Hepatocyte (in vitro differentiated cells): ENCODE measurements around the gene PDE4B. TPM values are rescaled to one million over a fixed set of nuclear protein-coding genes. Genes with fewer than 3 reads are reported as not detected.
"Not testable (repeated sequence)": the region's sequence is repeated elsewhere in the genome, so short reads cannot be mapped to it uniquely, and the experiment has no call there.

Experiments used
- DNase-seq: peaks from one replicate; pipeline ENCODE4 v3.0.0-alpha.2; 2016; ENCODE audit warnings: low spot score
- H2AFZ ChIP-seq: fragments of 200-600 bp; sonication (generic); 2 replicates; pipeline ENCODE4 v1.6.0; 2016; ENCODE audit warnings: antibody characterized with exemption, mild to moderate bottlenecking
- H3K27ac ChIP-seq: fragments of 200-600 bp; sonication (generic); 2 replicates; pipeline ENCODE4 v1.5.1; 2016; ENCODE audit warnings: mild to moderate bottlenecking
- H3K27me3 ChIP-seq: fragments of 200-600 bp; sonication (generic); 2 replicates; pipeline ENCODE4 v1.6.1; 2016
- H3K36me3 ChIP-seq: fragments of 200-600 bp; sonication (generic); replicated peaks from 2 replicates; pipeline ENCODE4 v1.5.1; 2016; ENCODE audit warnings: low read depth; ENCODE audit not compliant: insufficient read depth
- H3K4me1 ChIP-seq: fragments of 200-600 bp; sonication (generic); 2 replicates; pipeline ENCODE4 v1.5.1; 2016; ENCODE audit warnings: mild to moderate bottlenecking, moderate library complexity; ENCODE audit not compliant: insufficient read depth
- H3K4me2 ChIP-seq: fragments of 200-600 bp; sonication (generic); 2 replicates; pipeline ENCODE4 v1.6.0; 2016
- H3K4me3 ChIP-seq: fragments of 200-600 bp; sonication (generic); 2 replicates; pipeline ENCODE4 v1.5.1; 2016; ENCODE audit warnings: mild to moderate bottlenecking
- H3K79me2 ChIP-seq: fragments of 200-600 bp; sonication (generic); 2 replicates; pipeline ENCODE4 v1.6.0; 2017; ENCODE audit warnings: mild to moderate bottlenecking
- H3K9me2 ChIP-seq: fragments of 200-600 bp; sonication (generic); replicated peaks from 2 replicates; pipeline ENCODE4 v1.6.0; 2017; ENCODE audit warnings: mild to moderate bottlenecking; ENCODE audit not compliant: insufficient read depth
- H3K9me3 ChIP-seq: fragments of 200-600 bp; sonication (generic); 2 replicates; pipeline ENCODE4 v1.5.1; 2016; ENCODE audit warnings: low read depth, mild to moderate bottlenecking
- H4K20me1 ChIP-seq: fragments of 200-600 bp; sonication (generic); 2 replicates; pipeline ENCODE4 v1.6.0; 2016; ENCODE audit warnings: mild to moderate bottlenecking; ENCODE audit not compliant: insufficient read depth, poor library complexity, severe bottlenecking
- EZH2 ChIP-seq: fragments of 200-600 bp; sonication (generic); IDR thresholded peaks from 2 replicates; pipeline ENCODE4 v1.6.1; 2016; ENCODE audit warnings: antibody characterized with exemption, mild to moderate bottlenecking, borderline replicate concordance
- EZH2phosphoT487 ChIP-seq: fragments of 200-600 bp; sonication (generic); IDR thresholded peaks from one replicate; pipeline ENCODE4 v1.6.1; 2018; ENCODE audit warnings: antibody characterized with exemption, mild to moderate bottlenecking, low read depth, moderate library complexity; ENCODE audit not compliant: unreplicated experiment, severe bottlenecking
- WGBS: methylation state at CpG from one replicate; pipeline ENCODE4 v1.1.6; 2016; ENCODE audit warnings: low lambda C conversion rate; ENCODE audit errors: missing lambda C conversion rate; 5-methylcytosine and 5-hydroxymethylcytosine counted together
- polyA plus RNA-seq: library from polyadenylated mRNA; unstranded; fragments of >200 nt; fragmentation: Nextera tagmentation; extraction: Ambion mirVana; gene quantifications from 2 replicates; pipeline ENCODE4 v1.2.1, GENCODE V29; 2016
- total RNA-seq: library from RNA; depleted of rRNA; stranded (reverse); fragments of >200 nt; gene quantifications from 2 replicates; pipeline ENCODE4 v1.2.3, GENCODE V29; 2014
- TF ChIP-seq, protein P1 (sequence below): fragments of 200-600 bp; sonication (generic); IDR thresholded peaks from 2 replicates; pipeline ENCODE4 v1.5.1; 2016; ENCODE audit warnings: antibody characterized with exemption, mild to moderate bottlenecking; ENCODE audit not compliant: poor library complexity

Gene PDE4B
- total and polyA plus RNA-seq, 2 experiments from 2014 or later: 1.8 to 3.4 TPM

DNA sequence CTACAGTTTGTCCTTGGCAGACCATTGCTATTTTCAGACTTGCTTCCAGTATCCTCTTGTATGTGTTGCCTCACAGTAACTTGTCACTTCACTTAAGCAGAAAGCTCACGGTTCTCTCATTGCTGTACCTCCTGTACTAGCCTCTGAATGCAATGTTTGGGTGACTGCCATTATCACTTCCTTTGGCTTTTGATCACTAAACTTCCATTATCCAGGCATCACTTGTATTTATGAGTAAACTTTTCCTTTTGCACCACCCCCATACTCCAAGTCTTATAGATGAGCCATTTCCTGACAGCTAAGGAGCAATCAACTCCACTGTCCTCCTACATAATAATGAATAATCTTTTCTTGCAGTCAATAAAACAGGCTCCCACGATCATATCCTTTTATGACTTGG lies 255.3 kb downstream of the PDE4B start:
- Histone ChIP-seq H4K20me1 (no peaks in the 10 kb centered on the region), H3K4me2 (no peak overlapping the region), H3K9me3 (no peaks in the 10 kb centered on the region), H3K79me2 (no peaks in the 10 kb centered on the region), H3K27ac (no peak overlapping the region), H3K9me2 (no peaks in the 10 kb centered on the region), H3K36me3 (no peaks in the 10 kb centered on the region), H3K4me3 (no peak overlapping the region), H2AFZ (no peak overlapping the region), H3K27me3 (no peaks in the 10 kb centered on the region), H3K4me1 (no peaks in the 10 kb centered on the region)
- TF ChIP-seq EZH2phosphoT487 (no peak), EZH2 (no peak)
- TF ChIP-seq, protein P1, sequence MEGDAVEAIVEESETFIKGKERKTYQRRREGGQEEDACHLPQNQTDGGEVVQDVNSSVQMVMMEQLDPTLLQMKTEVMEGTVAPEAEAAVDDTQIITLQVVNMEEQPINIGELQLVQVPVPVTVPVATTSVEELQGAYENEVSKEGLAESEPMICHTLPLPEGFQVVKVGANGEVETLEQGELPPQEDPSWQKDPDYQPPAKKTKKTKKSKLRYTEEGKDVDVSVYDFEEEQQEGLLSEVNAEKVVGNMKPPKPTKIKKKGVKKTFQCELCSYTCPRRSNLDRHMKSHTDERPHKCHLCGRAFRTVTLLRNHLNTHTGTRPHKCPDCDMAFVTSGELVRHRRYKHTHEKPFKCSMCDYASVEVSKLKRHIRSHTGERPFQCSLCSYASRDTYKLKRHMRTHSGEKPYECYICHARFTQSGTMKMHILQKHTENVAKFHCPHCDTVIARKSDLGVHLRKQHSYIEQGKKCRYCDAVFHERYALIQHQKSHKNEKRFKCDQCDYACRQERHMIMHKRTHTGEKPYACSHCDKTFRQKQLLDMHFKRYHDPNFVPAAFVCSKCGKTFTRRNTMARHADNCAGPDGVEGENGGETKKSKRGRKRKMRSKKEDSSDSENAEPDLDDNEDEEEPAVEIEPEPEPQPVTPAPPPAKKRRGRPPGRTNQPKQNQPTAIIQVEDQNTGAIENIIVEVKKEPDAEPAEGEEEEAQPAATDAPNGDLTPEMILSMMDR: no peak
- no peak for DNase-seq
- 75% methylated on average over 2 of the region's 2 CpGs for WGBS

DNA sequence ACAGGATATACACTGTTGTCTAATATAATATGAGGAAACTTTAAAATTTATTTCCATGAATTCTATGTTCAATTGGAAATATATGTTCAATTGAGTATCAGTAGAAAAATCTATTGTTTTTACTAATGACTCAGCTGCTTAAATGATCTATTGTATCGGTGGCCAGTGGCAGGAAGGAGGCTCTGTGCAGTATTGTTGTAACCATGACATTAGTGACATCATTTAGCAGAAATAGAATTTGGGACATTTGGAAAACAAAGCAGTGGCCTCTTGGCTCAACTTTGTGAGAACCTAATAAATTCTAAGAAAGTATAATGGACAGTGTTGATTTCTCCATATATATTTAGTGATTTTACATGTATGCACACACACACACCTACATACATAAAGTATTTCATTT lies 257.4 kb downstream of the PDE4B start:
- Histone ChIP-seq H3K4me1 (no peaks in the 10 kb centered on the region), H2AFZ (no peak overlapping the region), H3K27ac (no peak overlapping the region), H4K20me1 (no peaks in the 10 kb centered on the region), H3K4me2 (no peak overlapping the region), H3K9me2 (no peaks in the 10 kb centered on the region), H3K27me3 (no peaks in the 10 kb centered on the region), H3K79me2 (no peaks in the 10 kb centered on the region), H3K36me3 (no peaks in the 10 kb centered on the region), H3K4me3 (no peak overlapping the region), H3K9me3 (no peaks in the 10 kb centered on the region)
- no peak for DNase-seq
- TF ChIP-seq, protein P1: no peak
- WGBS: 96% methylated on average over 1 of the region's 1 CpG

DNA sequence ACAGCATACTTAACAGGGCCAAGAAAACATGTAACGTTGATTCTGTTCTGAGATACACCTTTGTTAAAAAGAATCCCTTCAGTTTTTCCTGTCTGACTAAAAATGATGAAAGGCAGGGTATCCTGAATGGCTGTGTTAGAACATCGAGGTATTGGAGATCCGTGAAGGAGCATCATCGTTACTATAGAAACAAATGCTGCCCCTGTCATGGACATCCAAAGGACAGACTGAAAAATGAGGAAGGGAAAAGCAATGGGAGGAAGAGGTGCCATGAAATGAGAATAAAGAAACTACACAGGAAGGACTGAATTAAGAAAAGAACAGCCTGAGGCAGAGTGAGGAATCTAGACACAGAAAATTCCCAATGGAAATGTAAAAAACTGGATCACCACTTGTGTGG lies 257.9 kb downstream of the PDE4B start:
- H2AFZ ChIP-seq: no peak overlapping the region
- no peaks in the 10 kb centered on the region for H3K27me3 ChIP-seq
- TF ChIP-seq EZH2: no peak
- TF ChIP-seq EZH2phosphoT487: no peak
- TF ChIP-seq, protein P1: no peak
- DNase-seq: no peak
- no peaks in the 10 kb centered on the region for H3K79me2 ChIP-seq
- H3K4me2 ChIP-seq: no peak overlapping the region
- no peak overlapping the region for H3K4me3 ChIP-seq
- no peak overlapping the region for H3K27ac ChIP-seq
- H3K9me2 ChIP-seq: no peaks in the 10 kb centered on the region
- H3K36me3 ChIP-seq: no peaks in the 10 kb centered on the region
- no peaks in the 10 kb centered on the region for H3K4me1 ChIP-seq
- WGBS: 82% methylated on average over 4 of the region's 4 CpGs
- no peaks in the 10 kb centered on the region for H3K9me3 ChIP-seq
- no peaks in the 10 kb centered on the region for H4K20me1 ChIP-seq

DNA sequence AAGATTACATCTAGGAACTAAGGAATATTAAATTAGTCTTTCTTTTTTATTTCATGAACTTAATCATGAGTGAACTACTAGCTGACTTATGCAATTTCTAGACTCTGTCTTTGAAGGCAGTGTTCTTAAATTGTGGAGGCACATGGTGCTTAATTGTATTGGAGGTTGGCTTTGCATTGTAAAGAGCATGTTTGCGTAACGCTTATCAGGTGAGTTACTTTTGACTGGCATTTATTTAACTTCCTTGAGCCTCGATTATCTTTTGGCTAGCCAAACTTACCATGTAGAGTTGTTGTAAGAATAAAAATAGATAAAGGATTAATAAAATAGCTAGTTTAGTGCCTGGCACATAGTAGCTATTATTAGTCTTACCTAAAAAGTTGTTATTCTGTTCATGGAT lies 262.4 kb downstream of the PDE4B start:
- no peak overlapping the region for H3K4me2 ChIP-seq
- no peaks in the 10 kb centered on the region for H3K9me3 ChIP-seq
- H4K20me1 ChIP-seq: no peaks in the 10 kb centered on the region
- DNase-seq: no peak
- H3K4me3 ChIP-seq: no peak overlapping the region
- H3K79me2 ChIP-seq: no peaks in the 10 kb centered on the region
- no peak for TF ChIP-seq EZH2phosphoT487
- TF ChIP-seq EZH2: no peak
- TF ChIP-seq, protein P1: no peak
- H2AFZ ChIP-seq: no peak overlapping the region
- WGBS: 58% methylated on average over 3 of the region's 3 CpGs
- no peak overlapping the region for H3K27ac ChIP-seq
- no peaks in the 10 kb centered on the region for H3K9me2 ChIP-seq
- no peaks in the 10 kb centered on the region for H3K27me3 ChIP-seq
- H3K36me3 ChIP-seq: no peaks in the 10 kb centered on the region
- no peaks in the 10 kb centered on the region for H3K4me1 ChIP-seq

DNA sequence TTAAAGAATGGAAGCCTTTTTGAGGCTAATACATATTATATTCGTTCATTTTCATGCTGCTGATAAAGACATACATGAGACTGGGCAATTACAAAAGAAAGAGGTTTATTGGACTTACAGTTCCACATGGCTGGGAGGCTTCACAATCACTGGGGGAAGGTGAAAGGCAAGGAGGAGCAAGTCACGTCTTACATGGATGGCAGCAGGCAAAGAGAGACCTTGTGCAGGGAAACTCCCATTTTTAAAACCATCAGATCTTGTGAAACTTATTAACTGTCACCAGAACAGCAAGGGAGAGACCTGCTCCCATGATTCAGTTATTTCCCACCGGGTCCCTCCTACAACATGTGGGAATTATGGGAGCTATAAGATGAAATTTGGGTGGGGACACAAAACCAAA lies 264.8 kb downstream of the PDE4B start:
- H3K9me3 ChIP-seq, H3K4me2 ChIP-seq, DNase-seq, H3K79me2 ChIP-seq, H3K4me1 ChIP-seq, H3K27ac ChIP-seq, H3K27me3 ChIP-seq, H4K20me1 ChIP-seq, H3K4me3 ChIP-seq, H2AFZ ChIP-seq, H3K9me2 ChIP-seq, H3K36me3 ChIP-seq: not testable (repeated sequence)
- 77% methylated on average over 3 of the region's 3 CpGs for WGBS
